HG03175 (cell line): ENCODE measurements around the gene NPAS4.
"Not testable (repeated sequence)": the region's sequence is repeated elsewhere in the genome, so short reads cannot be mapped to it uniquely, and the experiment has no call there.

Source experiments
- ATAC-seq: cut with Tn5 transposase; IDR thresholded peaks from one replicate; pipeline ENCODE4 v1.9.1; 2021; ENCODE audit warnings: mild to moderate bottlenecking, moderate library complexity; ENCODE audit not compliant: unreplicated experiment

NPAS4 gene

GRCh38 chr11:66417000-66417399, 3.8 kb upstream of the NPAS4 start:
- ATAC-seq: no peak

- ATAC-seq: no peak
These were observed 2.5 kb upstream of the NPAS4 start for GRCh38 chr11:66418168-66418985.

- no peak for ATAC-seq
These were observed 1.9 kb upstream of the NPAS4 start for GRCh38 chr11:66418986-66419308.

GRCh38 chr11:66419825-66420224, 1.0 kb upstream of the NPAS4 start:
- ATAC-seq: no peak

DNA sequence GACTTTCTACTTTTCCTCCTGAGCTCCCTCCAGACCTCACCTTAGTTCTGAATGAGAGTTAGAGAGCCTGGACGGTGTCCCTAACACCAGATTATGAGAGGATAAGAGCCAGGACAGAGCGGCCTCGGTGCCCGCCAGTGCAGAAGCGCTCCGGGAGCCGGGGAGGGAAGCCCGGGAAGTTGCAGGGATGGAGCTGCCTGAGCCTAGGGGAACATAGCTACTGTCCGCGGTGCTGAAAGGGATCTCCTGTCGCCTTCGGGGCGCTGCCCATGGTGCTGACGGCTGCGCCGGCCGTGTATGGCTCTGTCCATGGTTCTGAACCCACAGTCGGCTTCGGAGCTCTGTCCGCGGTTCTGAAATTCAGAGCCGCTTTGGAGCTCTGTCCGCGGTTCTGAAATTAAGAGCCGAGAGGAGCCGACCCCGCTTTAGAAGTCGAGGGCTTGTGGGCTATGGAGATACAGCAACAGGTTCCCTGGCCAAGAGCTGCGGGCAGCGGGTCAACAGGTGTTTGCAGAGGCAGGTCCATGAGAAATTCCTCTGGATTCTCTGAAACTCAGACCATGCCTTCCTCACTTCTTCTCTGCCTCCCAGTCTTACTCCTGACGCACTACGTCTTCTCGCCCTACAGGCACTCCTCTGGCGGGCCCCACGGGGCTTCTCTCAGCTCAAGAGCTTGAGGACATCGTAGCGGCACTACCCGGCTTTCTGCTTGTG, 814 bp downstream of the NPAS4 start:
- no peak for ATAC-seq

- ATAC-seq: no peak
These were observed 5.5 kb downstream of the NPAS4 start for GRCh38 chr11:66426314-66426713.

GRCh38 chr11:66428933-66429332, 8.1 kb downstream of the NPAS4 start:
- no peak for ATAC-seq

DNA sequence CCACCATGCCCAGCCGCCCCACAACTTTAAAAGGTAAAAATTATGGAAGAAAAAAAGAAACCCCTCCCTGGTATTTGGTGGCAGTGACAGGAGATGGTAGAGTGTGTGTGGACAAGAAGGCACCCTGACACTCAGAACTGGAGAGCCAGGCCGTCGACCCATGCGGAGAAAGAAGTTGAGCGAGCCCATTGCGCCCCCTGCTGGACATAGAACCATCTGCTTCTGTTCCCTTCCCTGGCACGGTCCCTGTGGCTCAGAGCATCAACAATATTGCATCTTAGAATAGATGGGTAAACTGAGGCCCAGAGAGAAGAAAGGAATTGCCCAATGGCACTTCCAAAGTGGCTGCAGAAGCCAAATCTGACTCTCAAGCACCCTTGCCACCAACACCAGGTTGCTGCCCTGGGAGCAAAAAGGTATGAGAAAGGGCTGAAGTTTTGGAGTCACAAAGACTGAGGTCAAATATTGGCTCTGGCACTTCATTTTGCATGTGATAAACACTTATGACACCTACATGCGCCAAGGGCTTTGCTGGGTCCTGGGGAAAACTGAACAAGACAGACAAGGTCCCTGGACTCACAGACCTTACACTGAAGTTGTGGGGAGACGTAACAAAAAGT, 9.3 kb downstream of the NPAS4 start:
- ATAC-seq: no peak

DNA sequence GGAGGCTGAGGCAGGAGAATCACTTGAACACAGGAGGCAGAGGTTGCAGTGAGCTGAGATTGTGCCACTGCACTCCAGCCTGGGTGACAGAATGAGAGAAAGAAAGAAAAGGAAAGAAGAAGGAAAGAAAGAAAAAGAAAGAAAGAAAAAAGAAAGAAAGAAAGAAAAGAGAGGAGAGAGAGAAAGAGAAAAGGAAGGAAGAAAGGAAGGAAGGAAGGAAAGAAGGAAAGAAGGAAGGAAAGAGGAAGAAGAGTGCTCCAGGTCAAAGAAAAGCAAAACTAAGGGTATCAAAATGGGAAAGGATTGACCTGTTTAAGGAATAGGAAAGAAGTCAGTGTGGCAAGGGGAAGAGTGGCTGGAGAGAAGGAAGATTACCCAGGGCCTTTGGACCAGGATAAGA, 10.5 kb downstream of the NPAS4 start:
- not testable (repeated sequence) for ATAC-seq

DNA sequence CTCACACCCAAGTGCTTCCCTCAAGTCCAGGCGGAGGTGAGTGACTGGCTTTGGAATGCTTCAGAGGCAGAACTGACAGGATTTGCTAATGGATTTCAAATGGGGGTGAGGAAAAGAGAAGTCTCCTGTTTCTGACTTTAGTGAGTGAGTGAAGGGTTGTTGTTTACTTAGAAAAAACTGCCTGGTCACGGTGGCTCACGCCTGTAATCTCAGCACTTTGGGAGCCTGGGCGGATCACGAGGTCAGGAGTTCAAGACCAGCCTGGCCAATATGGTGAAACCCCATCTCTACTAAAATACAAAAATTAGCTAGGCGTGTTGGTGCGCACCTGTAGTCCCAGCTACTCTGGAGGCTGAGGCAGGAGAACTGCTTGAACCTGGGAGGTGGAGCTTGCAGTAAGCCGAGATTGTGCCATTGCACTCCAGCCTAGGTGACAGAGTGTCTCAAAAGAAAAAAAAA, 11.1 kb downstream of the NPAS4 start:
- not testable (repeated sequence) for ATAC-seq

GRCh38 chr11:66432597-66432996, 11.8 kb downstream of the NPAS4 start:
- ATAC-seq: no peak

- no peak for ATAC-seq
These were observed 17.2 kb downstream of the NPAS4 start for GRCh38 chr11:66437979-66438503.

- peak; percentile 91 for ATAC-seq
These were observed 17.9 kb downstream of the NPAS4 start, which contains the start of gene MRPL11 for GRCh38 chr11:66438504-66439466. Gene MRPL11, minus strand, starts transcription at chr11:66438848. Its CDS starts 94 bp downstream, at chr11:66438754.

DNA sequence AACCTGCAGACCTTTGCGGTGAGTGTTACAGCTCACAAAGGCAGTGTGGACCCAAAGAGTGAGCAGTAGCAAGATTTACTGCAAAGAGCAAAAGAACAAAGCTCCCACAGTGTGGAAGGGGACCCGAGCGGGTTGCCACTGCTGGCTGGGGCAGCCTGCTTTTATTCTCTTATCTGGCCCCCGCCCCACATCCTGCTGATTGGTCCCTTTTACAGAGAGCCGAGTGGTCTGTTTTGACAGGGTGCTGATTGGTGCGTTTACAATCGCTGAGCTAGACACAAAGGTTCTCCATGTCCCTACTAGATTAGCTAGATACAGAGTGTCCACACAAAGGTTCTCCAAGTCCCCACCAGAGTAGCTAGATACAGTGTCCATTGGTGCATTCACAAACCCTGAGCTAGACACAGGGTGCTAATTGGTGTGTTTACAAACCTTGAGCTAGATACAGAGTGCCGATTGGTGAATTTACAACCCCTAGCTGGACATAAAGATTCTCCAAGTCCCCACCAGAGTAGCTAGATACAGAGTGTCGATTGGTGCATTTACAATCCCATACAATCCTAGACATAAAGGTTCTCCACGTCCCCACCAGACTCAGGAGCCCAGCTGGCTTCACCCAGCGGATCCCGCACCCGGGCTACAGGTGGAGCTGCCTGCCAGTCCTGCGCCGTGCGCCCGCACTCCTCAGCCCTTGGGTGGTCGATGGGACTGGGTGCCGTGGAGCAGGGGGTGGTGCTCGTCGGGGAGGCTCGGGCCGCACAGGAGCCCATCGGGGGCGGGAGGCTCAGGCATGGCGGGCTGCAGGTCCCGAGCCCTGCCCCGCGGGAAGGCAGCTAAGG, 19.5 kb downstream of the NPAS4 start:
- not testable (repeated sequence) for ATAC-seq

DNA sequence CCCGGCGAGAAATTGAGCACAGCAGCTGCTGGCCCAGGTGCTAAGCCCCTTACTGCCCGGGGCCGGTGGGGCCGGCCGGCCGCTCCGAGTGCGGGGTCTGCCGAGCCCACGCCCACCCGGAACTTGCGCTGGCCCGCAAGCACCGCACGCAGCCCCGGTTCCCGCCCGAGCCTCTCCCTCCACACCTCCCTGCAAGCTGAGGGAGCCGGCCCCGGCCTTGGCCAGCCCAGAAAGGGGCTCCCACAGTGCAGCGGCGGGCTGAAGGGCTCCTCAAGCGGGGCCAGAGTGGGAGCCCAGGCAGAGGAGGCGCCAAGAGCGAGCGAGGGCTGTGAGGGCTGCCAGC, 20.1 kb downstream of the NPAS4 start:
- not testable (repeated sequence) for ATAC-seq

DNA sequence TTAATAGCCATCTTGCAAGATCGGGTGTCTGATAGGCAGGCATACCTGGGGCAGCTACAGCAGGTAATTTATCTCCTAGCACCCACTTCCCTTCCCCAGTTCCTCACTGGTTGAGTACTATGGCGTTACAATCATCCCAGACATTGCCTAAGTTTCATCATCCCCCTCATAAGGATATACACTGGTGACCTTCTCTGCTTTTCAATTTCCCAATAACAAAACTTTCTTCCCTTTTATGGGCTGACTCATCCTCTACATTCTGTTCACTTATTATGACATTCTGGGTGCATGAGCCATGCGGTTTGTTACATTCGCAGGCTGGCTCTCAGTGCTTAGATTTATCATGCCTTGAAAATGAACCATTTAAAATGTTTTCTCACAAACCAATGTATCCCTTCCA, 22.8 kb downstream of the NPAS4 start:
- ATAC-seq: no peak

DNA sequence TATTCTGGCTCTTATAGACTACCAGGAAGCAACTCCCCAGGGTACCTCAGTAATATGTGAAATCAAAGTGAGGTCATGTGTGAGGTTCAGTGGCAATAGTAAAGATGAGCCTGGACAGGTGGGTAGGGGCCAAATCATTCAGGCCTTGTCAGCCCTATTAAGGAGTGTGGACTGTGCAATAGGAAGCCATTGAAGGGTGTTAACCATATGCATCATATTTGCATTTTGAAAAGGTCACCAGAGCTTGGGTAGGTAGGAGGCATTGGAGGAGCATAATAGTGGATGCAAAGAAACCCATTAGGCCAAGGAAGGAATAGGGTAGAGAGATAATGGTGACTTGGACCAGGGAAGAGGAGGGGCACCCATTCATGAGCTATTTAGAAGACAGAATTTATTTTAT, 26.2 kb downstream of the NPAS4 start:
- ATAC-seq: no peak

- ATAC-seq: no peak
These were observed 27.7 kb downstream of the NPAS4 start for GRCh38 chr11:66448523-66448922.

GRCh38 chr11:66450560-66450959, 29.7 kb downstream of the NPAS4 start:
- no peak for ATAC-seq

DNA sequence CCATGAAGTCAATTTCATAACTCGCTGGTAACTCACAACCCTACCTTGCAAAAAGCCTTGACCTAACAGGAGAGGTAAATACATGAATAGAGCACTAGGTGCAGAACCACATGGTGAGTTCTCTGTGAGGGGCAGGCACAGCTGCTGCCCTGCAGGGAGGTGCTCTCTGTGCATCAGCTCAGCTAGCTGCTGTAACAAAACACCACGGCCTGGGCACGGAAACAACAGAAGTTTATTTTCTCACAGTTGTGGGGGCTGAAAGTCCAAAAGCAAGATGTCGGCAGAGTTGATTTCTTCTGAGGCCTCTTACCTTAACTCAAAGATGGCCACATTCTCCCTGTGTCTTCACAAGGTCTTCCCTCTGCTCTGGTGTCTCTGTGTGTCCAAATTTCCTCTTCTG, 30.8 kb downstream of the NPAS4 start:
- ATAC-seq: no peak
